HepG2 (cell line): Measurements from ENCODE around the gene MTHFD2. TPM values are rescaled to one million over a fixed set of nuclear protein-coding genes. Genes with fewer than 3 reads are reported as not detected.

ENCODE experiments used
- AHDC1 ChIP-seq: sonication (generic); formaldehyde crosslinking; IDR thresholded peaks from 2 replicates; pipeline ENCODE4 v1.5.1; 2020; ENCODE audit warnings: mild to moderate bottlenecking, missing genetic modification reagents, borderline replicate concordance
- AKNA ChIP-seq: sonication (generic); formaldehyde crosslinking; IDR thresholded peaks from 2 replicates; pipeline ENCODE4 v1.4.0; 2020; ENCODE audit warnings: missing genetic modification reagents, borderline replicate concordance
- ASH2L ChIP-seq: fragments of 300-600, 200-600 bp; sonication (generic); IDR thresholded peaks from 2 replicates; pipeline ENCODE4 v1.7.0; 2017; ENCODE audit warnings: low read depth, mild to moderate bottlenecking, moderate library complexity, mixed read lengths, low read length; ENCODE audit not compliant: insufficient read length
- CBX2 ChIP-seq, 2 experiments: fragments of 200-600 bp in 1 of 2; sonication (generic); formaldehyde crosslinking in 1 of 2; IDR thresholded peaks; 2 replicates each; pipeline versions ENCODE4 v1.7.0 to v1.8.1; 2018 to 2022; ENCODE audit warnings: low read depth in 2 of 2, low read length in 1 of 2, mild to moderate bottlenecking in 1 of 2, missing genetic modification reagents in 1 of 2
- ESRRA ChIP-seq: sonication (generic); formaldehyde crosslinking; IDR thresholded peaks from 2 replicates; pipeline ENCODE4 v1.5.1; 2020; ENCODE audit warnings: mild to moderate bottlenecking, low read depth, missing genetic modification reagents
- HNRNPLL ChIP-seq: fragments of 200-400 bp; formaldehyde crosslinking; IDR thresholded peaks from 2 replicates; pipeline ENCODE4 v1.6.1; 2017; ENCODE audit warnings: mild to moderate bottlenecking, low read depth, low read length; ENCODE audit not compliant: poor library complexity, severe bottlenecking
- KMT2A ChIP-seq: sonication (generic); formaldehyde crosslinking; IDR thresholded peaks from 2 replicates; pipeline ENCODE4 v1.4.0; 2020; ENCODE audit warnings: missing genetic modification reagents
- KMT2B ChIP-seq: IDR thresholded peaks from 2 replicates; pipeline ENCODE4 v1.6.1; 2016; ENCODE audit warnings: missing genetic modification reagents, missing compliant biosample characterization
- TCF7L2 ChIP-seq: IDR thresholded peaks from 2 replicates; pipeline ENCODE4 v1.6.1; 2011; ENCODE audit warnings: mild to moderate bottlenecking, low read depth, low read length, moderate library complexity
- TEAD2 ChIP-seq: sonication (generic); formaldehyde crosslinking; IDR thresholded peaks from 2 replicates; pipeline ENCODE4 v1.9.0; 2021; ENCODE audit warnings: missing genetic modification reagents
- WIZ ChIP-seq: sonication (generic); formaldehyde crosslinking; IDR thresholded peaks from 2 replicates; pipeline ENCODE4 v1.5.1; 2020; ENCODE audit warnings: mild to moderate bottlenecking, missing genetic modification reagents
- ZNF652 ChIP-seq: IDR thresholded peaks from 2 replicates; pipeline ENCODE4 v1.6.1; 2016; ENCODE audit warnings: low read depth, borderline replicate concordance
- ZSCAN12 ChIP-seq: sonication (generic); formaldehyde crosslinking; IDR thresholded peaks from 2 replicates; pipeline ENCODE4 v1.9.0; 2021; ENCODE audit warnings: mild to moderate bottlenecking, missing genetic modification reagents
- polyA plus RNA-seq, 8 experiments: library from polyadenylated mRNA; depleted of rRNA in 3 of 8; stranded (reverse) in 7 of 8; unstranded in 1 of 8; fragments of >200 nt; fragmentation: Illumina TruSeq in 4 of 8; extraction: Trizol in 4 of 8; gene quantifications; 2 replicates each; pipeline versions ENCODE4 v1.2.1 to v1.2.3, GENCODE V29; 2011 to 2016; ENCODE audit warnings: low read depth in 4 of 8, missing spikeins in 1 of 8, mixed read lengths in 1 of 8; ENCODE audit not compliant: insufficient read depth in 1 of 8
- total RNA-seq, 5 experiments: library from RNA; depleted of rRNA; stranded (reverse); fragments of >200 nt; fragmentation: Illumina TruSeq; extraction: Trizol; gene quantifications; 2 replicates each; pipeline ENCODE4 v1.2.3, GENCODE V29; 2016; ENCODE audit warnings: low read depth in 1 of 5
- TF ChIP-seq, protein P1 (sequence below): sonication (generic); formaldehyde crosslinking; IDR thresholded peaks from 2 replicates; pipeline ENCODE4 v1.8.1; 2022; ENCODE audit warnings: mild to moderate bottlenecking, missing genetic modification reagents

Gene MTHFD2
- total and polyA plus RNA-seq, 2 of the 13 experiments (the other 11 are each of a cell fraction or from before 2014, with no cell fraction given) = 188 to 269 TPM

GRCh38 chr2:74198461-74199274 lies at the start of gene MTHFD2 (continued):
- peak; percentile 84 for TF ChIP-seq ASH2L
- TF ChIP-seq ESRRA (CRISPR knock-in tag) = peak; percentile 46; the same call in 1 of the 2 replicates
- TF ChIP-seq, protein P1, sequence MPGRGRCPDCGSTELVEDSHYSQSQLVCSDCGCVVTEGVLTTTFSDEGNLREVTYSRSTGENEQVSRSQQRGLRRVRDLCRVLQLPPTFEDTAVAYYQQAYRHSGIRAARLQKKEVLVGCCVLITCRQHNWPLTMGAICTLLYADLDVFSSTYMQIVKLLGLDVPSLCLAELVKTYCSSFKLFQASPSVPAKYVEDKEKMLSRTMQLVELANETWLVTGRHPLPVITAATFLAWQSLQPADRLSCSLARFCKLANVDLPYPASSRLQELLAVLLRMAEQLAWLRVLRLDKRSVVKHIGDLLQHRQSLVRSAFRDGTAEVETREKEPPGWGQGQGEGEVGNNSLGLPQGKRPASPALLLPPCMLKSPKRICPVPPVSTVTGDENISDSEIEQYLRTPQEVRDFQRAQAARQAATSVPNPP = no peak; the same call in 1 of the 2 replicates
- peak; percentile 71 for TF ChIP-seq KMT2B (CRISPR knock-in tag)
- peak; percentile 46; the same call in 1 of the 2 replicates for TF ChIP-seq AHDC1 (CRISPR knock-in tag)
- TF ChIP-seq WIZ (CRISPR knock-in tag) = peak; percentile 94
- TF ChIP-seq AKNA (CRISPR knock-in tag) = no peak
- TF ChIP-seq TEAD2 (CRISPR knock-in tag) = peak; percentile 82; the same call in 1 of the 2 replicates
- peak; percentile 18 for TF ChIP-seq KMT2A (CRISPR knock-in tag)
- peak; percentile 96 for TF ChIP-seq ZSCAN12
- TF ChIP-seq HNRNPLL = peak; percentile 22
- no peak for TF ChIP-seq TCF7L2
- no peak for TF ChIP-seq ZNF652 (CRISPR knock-in tag)
- TF ChIP-seq CBX2 (IDR thresholded peaks at IDR 0.05; ENCODE audit: low read depth, low read length) = no peak
- no peak for TF ChIP-seq CBX2 (CRISPR knock-in tag; IDR thresholded peaks at IDR 0.05; ENCODE audit: low read depth)
